AG04450 (cell line): ENCODE measurements around the gene NAMPT. TPM values are rescaled to one million over a fixed set of nuclear protein-coding genes. Genes with fewer than 3 reads are reported as not detected.

ENCODE experiments used
- CTCF ChIA-PET: fragments of 300-600, 350-600 bp; formaldehyde crosslinking; extraction: SDS; loops from one replicate; lab custom pipeline; 2022; ENCODE audit warnings: antibody characterized with exemption, inconsistent platforms; lab: Charles Lee
- POLR2A ChIA-PET: fragments of 350-600 bp; formaldehyde crosslinking; extraction: SDS; loops from one replicate; lab custom pipeline; 2021; ENCODE audit warnings: antibody characterized with exemption, inconsistent platforms; lab: Yijun Ruan, JAX
- DNase-seq: peaks from one replicate; pipeline ENCODE4 v3.0.0-alpha.2; 2011; ENCODE audit warnings: low read depth, low spot score
- H3K27ac ChIP-seq: one replicate; pipeline ENCODE4 v1.5.1; 2012; ENCODE audit warnings: low read depth, low read length, control low read depth
- H3K27me3 ChIP-seq: one replicate; pipeline ENCODE4 v1.6.0; 2012; ENCODE audit warnings: low read length; ENCODE audit not compliant: control insufficient read depth, insufficient read depth
- H3K4me3 ChIP-seq: 2 replicates; pipeline ENCODE4 v1.5.1; 2011; ENCODE audit warnings: mild to moderate bottlenecking, low read depth, low read length, control low read depth
- H3K9me3 ChIP-seq: 2 replicates; pipeline ENCODE4 v1.5.1; 2012; ENCODE audit warnings: low read length; ENCODE audit not compliant: control insufficient read depth, insufficient read depth
- polyA plus RNA-seq: library from polyadenylated mRNA; depleted of rRNA; stranded (reverse); fragments of >200 nt; gene quantifications from 2 replicates; pipeline ENCODE4 v1.2.3, GENCODE V29; 2011
- TF ChIP-seq, protein P1 (sequence below): IDR thresholded peaks from 2 replicates; pipeline ENCODE4 v1.5.1; 2011; ENCODE audit warnings: low read depth, low read length, control low read depth, inconsistent platforms

NAMPT gene
- polyA plus RNA-seq, 1 experiment, result 37.4 TPM

DNA sequence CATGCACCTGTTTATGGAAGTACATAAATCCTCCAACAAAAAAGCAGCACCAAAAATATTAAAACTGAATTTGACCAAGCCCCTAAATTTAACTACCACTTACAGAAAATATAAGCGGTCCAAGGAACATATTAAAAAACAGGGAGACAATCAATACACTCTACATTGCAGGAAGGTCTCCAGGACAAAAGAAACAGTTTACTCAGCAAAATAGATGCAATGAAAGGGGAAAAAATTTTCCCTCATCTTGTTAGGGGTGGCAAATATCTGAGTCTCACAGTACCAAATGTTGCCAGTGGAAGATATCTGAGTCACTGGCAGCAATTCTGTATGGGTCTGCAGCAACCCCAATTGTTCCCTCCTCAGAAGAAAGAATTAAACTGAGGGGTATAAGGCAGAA, 50.4 kb downstream of the NAMPT start:
- POLR2A ChIA-PET, result no interaction called here
- CTCF ChIA-PET, result no interaction called here
- no peak for DNase-seq
- Histone ChIP-seq H3K4me3 (no peak overlapping the region), H3K27me3 (no peaks in the 10 kb centered on the region), H3K9me3 (no peaks in the 10 kb centered on the region), H3K27ac (no peak overlapping the region)
- TF ChIP-seq, protein P1, sequence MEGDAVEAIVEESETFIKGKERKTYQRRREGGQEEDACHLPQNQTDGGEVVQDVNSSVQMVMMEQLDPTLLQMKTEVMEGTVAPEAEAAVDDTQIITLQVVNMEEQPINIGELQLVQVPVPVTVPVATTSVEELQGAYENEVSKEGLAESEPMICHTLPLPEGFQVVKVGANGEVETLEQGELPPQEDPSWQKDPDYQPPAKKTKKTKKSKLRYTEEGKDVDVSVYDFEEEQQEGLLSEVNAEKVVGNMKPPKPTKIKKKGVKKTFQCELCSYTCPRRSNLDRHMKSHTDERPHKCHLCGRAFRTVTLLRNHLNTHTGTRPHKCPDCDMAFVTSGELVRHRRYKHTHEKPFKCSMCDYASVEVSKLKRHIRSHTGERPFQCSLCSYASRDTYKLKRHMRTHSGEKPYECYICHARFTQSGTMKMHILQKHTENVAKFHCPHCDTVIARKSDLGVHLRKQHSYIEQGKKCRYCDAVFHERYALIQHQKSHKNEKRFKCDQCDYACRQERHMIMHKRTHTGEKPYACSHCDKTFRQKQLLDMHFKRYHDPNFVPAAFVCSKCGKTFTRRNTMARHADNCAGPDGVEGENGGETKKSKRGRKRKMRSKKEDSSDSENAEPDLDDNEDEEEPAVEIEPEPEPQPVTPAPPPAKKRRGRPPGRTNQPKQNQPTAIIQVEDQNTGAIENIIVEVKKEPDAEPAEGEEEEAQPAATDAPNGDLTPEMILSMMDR, result no peak

DNA sequence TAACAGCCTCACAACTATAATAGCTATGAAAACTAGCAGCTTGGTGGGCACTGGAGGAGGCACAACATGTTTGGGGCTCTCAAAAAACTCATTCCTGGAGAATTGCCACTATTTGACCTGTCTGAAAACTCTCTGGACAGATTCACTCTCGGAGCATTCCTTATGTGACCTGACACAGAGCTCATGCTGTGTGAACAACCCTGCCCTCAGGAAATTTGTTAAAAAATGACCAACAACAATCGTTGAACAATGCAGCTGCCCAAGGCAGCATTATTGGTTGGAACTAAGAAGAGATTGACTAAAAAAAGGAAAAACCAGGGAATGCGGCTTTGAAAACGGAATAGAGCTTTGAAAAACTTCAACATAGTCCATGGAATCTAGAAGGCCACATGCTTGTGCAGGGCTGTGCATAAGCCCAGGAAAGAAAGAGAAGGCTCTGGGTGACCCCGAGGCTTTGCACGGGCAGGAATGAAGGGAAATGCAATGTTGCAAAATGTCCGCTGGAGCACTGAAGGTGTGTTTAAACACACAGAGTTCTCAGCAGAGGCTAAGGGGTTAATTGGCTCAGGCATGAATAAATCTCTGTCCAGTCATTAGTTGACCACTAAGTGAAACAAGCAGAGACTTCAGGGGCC, 52.8 kb downstream of the NAMPT start:
- POLR2A ChIA-PET, result no interaction called here
- no peaks in the 10 kb centered on the region for H3K27me3 ChIP-seq
- H3K4me3 ChIP-seq, result no peak overlapping the region
- CTCF ChIA-PET, result interaction anchor here (0.9 kb wide), 1 partner anchor 230 kb away, joined by 3 read pairs; no protein-coding TSS in a partner anchor
- DNase-seq, result no peak
- TF ChIP-seq, protein P1, result no peak
- no peak overlapping the region for H3K27ac ChIP-seq
- no peaks in the 10 kb centered on the region for H3K9me3 ChIP-seq

DNA sequence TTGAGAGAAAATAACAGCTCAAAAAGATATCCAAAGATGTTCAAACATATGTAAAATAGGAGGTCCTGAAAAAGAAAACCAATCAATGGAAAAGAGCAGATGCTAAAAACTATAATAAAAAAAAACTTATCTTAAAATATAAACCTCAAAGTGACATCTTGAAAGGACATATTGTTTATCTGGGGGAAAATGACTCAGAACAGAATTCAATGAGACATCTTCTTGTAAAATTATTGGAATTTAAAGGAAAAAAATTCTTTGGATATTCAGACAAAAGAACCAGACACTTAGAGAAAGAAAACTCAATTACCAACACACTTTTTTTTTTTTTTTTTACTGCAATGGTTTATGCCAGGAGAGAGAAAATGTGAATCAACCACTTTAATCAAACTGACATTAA, 58.9 kb downstream of the NAMPT start:
- POLR2A ChIA-PET, result interaction anchor here (0.7 kb wide), 1 partner anchor 1147 kb away, joined by 5 read pairs; no protein-coding TSS in a partner anchor
- CTCF ChIA-PET, result interaction anchor here (0.6 to 0.7 kb wide), 2 partner anchors 48 to 827 kb away, joined by 3 to 4 read pairs; no protein-coding TSS in a partner anchor
- Histone ChIP-seq H3K4me3 (no peak overlapping the region), H3K27ac (no peak overlapping the region), H3K9me3 (no peaks in the 10 kb centered on the region), H3K27me3 (peaks cover 3% of the 10 kb centered on the region)
- no peak for DNase-seq
- TF ChIP-seq, protein P1, result no peak

DNA sequence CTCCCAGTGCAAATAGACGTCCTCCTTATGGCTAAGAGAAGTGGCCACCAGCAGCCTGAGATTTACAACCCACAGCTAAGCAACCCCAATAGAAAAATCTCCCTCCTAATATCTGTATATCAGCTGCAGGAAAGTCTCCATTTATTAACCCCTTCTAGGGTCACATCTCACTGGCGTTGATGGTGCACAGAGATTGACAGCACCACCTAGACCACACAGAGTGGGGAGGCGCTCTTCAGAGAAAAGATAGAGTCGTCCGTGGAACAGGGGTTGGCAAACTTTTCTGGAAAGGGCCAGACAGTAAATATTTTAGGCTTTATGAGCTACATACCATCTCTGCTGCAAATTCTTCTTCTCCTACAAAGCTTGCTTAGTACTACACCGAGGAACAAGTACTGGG, 60.0 kb downstream of the NAMPT start:
- ChIA-PET POLR2A (no interaction called here), CTCF (no interaction called here)
- TF ChIP-seq, protein P1, result no peak
- no peak for DNase-seq
- Histone ChIP-seq H3K27me3 (peaks cover 3% of the 10 kb centered on the region), H3K4me3 (no peak overlapping the region), H3K9me3 (no peaks in the 10 kb centered on the region), H3K27ac (no peak overlapping the region)

DNA sequence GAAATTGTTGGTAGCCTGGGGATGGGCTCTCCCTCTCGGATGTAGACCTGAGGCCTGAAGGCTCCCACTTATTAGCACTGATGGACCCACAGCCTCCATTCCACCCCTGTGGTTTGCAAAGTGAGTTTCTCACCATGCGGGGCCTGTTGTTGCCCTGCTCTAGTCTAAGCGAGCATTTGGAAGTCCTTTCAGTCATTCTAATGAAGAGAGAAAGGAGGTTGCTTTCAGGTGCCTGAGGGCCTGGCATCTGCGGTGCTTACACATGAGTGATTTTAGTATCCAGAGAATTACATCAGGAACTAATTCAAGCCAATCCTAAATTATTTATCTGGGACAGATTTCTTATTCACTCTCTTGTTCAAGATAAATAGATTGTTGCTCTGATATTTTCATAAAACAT, 61.6 kb downstream of the NAMPT start:
- Histone ChIP-seq H3K27ac (no peak overlapping the region), H3K4me3 (no peak overlapping the region), H3K9me3 (no peaks in the 10 kb centered on the region), H3K27me3 (peaks cover 3% of the 10 kb centered on the region)
- DNase-seq, result no peak
- ChIA-PET CTCF (no interaction called here), POLR2A (no interaction called here)
- TF ChIP-seq, protein P1, result no peak
